HG02885 (cell line): ENCODE data around the gene AMACR.
"Not testable (repeated sequence)": the region's sequence is repeated elsewhere in the genome, so short reads cannot be mapped to it uniquely, and the experiment has no call there.

Experiments used
- ATAC-seq: cut with Tn5 transposase; IDR thresholded peaks from one replicate; pipeline ENCODE4 v1.9.1; 2021; ENCODE audit warnings: mild to moderate bottlenecking; ENCODE audit not compliant: unreplicated experiment, poor library complexity

The AMACR gene

DNA sequence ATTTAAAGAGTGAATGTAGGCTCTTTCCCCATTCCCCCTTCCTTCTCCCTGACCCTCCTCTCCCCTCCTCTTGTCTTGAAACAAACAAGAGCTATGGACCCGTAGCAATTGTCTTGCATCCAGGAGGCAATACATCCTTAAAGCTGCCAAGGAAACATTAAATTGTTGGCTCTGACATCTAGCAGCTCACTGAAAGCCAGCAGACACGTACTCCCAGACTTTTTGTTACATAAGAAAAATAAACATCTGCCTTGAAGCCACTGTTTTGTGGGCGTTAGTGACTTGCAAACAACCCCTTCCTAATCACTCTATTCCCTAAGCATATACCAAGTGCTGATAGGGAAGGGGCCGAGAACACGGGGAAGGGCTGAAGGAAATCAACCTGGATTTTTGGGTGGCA is 32.0 kb downstream of the AMACR start:
- no peak for ATAC-seq

DNA sequence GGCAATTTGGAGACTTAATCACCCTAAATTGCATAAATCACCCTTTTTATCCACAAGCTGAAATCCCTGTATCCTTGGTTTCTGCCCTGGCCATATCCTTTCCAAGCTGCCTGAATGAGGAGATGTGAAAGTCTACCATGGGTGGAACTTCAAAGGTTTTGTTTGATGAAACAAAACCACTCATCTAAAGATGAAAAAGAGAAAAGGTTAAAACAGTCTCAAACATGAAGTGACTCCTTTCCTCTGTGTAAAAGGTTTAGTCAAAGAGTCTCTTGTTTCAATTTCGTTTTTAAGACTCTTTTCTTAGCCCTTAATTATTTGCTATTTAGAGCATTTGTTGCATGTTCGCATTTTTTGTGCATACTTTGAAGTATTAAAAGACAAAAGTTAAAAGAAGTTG is 34.6 kb downstream of the AMACR start:
- peak; percentile 70 for ATAC-seq

DNA sequence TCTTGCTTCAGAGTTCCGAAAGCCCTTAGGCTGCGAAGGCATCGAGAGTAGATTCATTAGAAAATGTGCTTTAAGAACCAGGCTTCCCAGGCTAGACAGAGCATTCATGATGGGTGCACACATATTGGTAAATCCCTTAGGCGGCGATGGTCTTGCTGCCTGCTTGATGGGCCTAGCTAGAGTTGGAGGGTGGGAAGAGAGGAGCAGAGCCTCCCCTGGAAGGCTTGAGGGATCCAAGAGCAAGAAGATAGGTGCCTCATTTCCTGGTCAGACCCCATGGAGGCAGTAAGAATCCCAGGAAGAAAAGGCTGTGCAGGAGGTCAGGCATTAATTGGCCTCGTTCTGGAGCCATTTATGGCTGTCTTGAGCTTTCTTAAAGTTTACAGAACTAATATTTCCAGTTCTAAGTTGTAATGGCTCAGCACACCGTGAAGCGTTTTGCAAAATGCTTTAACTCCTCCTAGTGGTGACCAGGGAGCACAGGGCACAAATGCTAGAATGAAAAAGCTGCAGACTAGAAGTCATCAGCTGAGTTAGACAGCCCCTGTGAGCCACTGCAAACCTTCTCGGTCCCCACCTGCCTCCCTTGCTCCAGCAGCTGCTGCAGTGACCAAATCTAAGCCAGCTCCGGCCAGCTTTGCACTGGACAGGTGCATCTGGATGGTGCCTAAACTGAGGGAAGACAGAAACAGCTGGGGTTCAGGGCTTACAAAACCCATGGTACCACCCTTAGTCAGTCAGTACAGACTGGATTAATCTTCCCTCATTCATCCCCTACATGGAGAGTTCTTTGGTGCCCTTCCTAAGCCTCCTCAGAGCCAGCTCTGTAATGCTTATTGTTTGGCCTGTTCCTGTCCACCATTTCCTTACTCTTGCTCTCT is 38.0 kb downstream of the AMACR start:
- peak; percentile 87 for ATAC-seq

DNA sequence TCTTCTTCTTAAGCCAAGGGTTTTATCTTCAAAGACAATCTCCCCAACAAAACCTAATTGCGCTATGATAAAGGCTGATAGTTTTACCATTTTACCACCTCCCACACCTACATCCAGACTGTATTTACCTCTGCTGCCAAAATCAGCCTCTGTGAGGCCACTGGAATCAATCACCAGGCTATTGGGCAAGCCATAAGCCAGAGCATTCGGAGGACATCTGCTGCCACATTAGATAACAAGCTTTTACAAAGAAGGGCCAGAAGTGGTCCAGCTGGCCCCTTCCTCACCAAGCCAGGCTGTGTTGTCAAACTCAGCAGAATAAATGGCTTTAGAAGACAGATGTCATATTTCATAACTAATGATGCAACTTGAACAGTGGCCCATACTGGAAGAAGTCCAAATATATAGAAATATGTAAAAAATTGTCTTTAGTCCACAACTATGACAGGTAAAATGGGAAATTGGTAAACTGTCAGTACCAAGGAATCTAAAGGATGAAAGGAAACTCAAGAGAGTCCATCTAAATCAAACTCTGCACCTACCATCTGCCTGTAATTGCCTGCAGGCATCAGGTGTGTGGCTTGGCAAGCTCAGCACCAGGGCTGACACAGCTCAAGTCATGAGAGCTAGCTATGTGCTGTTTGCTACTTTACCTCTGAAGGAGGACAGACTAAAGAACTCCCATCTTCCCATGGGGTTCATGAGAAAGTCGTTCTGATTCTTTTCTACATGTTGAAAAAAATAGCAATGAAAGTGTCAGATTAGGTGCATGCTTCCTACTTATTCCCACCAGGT is 39.4 kb downstream of the AMACR start:
- ATAC-seq: no peak

DNA sequence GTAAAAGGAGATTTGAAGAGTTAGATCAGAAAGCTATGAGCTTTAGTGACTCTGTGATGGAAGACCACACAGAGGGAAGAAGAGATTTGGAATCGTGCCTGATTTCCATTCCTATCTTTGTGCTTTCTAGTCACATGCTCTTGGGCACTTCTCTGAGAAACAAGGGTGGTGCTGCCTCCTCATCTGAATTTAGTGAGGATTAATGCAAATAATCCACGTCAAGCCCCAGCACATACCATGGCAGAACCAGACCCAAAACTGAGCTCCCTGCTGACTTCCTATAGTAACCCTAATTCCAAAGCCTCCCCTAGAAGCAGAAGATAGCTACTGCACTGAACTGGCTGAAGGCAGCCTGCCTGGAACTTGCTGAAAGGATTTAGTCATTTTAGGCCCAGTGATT is 41.0 kb downstream of the AMACR start:
- ATAC-seq: no peak

DNA sequence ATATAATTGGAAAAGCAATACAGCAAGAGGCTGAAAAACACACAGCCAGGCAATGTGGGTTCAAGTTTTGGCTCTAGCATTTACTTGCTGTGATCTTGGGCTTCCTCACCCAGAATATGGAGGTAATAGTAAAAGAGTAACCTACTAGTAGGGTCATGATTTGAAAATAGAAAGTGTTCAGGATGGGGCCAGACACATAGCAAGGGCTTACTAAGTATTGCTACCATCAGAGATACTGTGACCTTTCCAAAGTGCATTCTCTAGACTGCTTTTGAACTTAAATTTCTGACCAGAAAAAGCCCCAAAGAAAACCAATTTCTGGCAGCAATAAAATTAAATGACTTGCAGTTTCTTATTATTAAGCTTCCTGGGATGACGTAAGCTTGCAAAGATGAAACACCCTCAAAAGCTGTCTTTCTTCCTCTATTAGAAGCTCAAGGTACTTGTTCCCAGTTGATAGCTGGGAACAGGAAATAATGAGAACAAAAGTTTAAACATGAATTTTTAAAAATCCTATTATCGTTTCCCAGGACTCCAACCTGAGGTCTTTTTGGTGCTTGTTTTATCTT is 43.6 kb downstream of the AMACR start:
- ATAC-seq: no peak

DNA sequence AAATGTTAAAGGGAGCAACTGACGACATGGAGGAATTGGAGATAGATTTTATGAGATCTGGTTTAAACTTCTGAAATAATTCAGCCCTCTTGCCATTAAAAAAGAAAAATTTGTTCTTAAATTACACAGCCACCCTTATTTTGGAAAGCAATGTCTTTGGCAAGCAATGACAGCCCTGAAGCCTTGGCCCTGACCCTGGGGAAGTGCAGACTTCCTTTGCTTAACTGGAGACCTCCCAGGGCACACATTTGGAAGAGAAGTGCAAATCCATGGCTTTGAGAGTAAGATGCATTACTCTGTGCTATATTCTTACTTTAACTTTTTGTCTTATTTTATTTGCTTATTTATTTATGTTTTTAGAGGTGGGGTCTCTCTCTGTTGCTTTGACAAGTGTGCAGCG is 49.7 kb downstream of the AMACR start:
- ATAC-seq: no peak

DNA sequence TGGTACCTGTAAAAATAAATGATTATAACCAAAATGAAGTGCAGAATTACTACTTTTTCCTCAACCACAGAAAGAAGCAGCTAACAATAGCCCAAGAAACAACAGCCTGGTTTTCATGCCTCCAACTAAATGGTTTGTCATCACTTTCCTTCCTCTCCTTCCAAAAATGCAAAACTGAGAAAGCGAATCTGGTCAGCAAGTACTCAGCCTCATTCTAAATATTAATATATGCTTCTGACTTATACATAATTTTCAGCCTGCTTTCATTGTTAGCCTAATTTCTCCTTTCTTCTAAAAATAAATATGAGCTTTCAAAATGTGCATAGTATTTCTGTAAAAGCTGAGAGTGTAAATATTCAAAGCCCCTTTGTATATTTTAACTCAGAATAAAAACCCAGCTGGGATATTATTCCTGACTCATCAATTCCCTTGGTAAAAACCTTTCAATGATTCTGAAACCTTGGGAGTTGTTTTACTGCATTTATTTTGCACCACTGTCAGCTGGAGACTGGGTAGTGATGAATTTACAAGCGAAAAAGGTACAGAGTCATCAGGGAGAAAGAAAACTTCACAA is 50.2 kb downstream of the AMACR start:
- ATAC-seq: no peak

DNA sequence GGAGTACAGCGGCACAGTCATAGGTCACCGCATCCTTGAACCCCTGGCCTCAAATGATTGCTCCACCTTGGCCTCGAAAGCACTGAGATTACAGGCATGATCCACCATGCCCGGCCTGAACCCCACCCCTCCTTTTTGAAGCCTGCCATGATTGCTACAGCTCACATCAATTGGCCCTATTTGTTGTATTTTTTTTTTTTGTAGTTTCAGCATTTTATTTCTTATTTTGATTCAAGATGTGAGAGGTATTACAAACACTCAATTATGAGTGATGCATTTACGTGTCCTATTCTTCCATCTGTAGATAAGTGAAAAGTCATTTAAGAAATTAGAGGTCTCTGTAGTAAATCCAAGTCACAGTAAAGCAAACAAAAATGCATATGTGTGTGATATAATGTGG is 55.7 kb downstream of the AMACR start:
- ATAC-seq: not testable (repeated sequence)

DNA sequence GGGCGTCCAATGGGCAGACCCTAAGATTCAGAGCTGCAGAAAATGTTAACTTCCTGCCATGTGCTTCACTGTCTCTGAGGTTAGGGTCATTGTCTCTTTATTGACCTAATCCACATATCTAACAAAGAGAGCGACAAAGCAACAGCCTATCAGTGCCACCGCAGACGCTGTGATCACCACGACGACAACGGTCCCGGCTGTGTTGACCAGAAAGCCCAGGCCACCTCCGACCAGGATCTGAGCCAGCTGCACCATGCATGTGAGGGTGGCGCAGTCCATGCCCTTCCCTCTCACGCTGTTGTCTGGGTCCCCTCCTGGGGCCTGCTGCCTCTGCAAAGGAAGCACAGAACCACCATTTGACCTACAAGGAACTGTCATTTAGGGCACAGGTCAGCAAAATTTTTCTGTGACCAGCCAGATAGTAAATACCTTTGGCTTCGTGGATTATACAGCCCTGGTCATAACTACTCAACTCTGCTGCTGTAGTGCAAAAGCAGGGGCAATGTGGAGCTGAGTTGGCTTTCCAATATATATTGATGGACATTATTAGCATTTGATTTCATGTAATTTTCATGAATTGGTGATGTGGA is 63.2 kb downstream of the AMACR start:
- no peak for ATAC-seq

DNA sequence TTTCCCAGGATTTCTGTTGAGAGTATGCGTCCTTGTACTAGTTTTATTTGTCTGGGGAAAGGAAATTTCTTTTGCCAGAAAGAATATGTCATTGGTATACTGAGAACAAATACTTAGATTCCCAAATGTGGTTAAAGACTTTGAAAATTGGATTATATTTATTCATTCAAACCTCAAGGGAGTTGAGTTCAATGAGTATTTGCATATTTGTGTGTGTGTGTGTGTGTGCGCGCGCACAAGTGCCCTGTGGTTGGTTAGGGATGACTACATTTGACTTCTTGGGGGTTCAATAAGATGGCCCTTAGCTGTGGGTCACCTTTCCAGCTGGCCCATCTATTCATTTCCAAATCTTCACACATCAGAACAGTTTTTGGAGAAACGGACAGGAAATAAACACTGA is 66.8 kb downstream of the AMACR start:
- ATAC-seq: no peak

DNA sequence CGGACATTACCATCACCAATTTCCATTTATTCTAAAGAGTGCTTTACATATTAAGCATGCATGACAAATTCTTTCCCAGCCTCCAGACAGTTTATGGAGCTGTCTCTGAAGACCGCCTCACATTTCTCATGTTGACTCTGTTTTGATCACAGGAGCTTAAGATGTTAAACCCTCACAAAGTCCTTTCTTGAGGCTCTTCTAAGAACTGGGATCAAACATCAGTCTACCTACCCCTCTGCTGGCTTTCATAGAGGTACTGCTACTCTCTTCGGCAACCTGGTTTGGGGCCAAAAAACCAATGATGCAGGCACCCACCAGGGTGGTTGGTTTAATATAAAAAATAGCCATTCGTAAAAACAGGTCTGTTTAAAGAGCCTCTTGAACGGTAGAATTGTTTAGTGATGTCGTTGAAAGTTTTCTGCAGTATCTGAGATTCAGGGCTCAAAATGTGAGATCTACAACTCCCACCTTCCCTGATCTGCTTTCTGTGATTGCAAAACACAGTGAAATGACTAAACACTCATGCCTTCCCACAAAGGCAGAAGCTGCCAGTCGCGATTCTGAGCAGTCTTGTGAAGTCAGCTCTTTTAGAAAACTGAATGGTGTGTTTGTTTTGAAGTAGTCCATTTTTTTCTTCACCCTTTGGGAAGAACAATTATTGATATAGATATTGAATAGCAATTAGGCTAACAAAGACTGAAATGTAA is 68.1 kb downstream of the AMACR start:
- ATAC-seq: no peak

DNA sequence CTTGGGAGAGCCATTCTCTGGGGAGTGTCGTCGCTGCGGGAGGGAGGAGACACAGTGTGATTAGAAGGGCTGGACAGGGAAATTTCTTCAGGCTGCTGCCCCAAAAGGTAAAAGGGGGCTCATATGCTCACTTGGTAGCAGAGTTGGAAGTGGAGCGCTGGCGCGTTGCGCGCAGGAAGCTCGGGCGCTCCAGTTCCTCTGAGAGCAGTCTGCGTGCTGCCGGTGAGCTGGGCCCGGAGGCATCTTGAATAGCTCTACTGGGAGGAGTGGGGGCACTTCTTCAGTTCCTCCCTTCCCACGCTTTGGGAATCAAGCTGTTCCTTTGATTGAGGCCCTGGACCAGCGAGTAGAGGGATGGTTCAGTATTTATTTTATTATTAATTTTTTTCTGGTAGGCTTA is 69.0 kb downstream of the AMACR start:
- ATAC-seq: no peak

DNA sequence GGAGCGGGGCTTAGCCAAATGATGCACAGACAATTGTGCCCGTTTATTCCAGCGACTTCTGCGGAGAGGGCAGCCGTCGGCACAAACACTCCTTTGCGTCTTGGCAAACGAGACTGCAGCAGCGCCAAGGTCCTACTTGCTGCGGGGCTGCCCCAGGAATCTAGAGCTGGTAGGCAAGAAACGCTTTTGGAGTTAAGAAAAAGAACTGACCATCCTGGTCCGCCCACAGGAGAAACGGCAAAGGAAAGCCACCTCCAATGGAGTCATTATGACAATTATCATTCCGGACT is 69.4 kb downstream of the AMACR start:
- ATAC-seq: no peak

DNA sequence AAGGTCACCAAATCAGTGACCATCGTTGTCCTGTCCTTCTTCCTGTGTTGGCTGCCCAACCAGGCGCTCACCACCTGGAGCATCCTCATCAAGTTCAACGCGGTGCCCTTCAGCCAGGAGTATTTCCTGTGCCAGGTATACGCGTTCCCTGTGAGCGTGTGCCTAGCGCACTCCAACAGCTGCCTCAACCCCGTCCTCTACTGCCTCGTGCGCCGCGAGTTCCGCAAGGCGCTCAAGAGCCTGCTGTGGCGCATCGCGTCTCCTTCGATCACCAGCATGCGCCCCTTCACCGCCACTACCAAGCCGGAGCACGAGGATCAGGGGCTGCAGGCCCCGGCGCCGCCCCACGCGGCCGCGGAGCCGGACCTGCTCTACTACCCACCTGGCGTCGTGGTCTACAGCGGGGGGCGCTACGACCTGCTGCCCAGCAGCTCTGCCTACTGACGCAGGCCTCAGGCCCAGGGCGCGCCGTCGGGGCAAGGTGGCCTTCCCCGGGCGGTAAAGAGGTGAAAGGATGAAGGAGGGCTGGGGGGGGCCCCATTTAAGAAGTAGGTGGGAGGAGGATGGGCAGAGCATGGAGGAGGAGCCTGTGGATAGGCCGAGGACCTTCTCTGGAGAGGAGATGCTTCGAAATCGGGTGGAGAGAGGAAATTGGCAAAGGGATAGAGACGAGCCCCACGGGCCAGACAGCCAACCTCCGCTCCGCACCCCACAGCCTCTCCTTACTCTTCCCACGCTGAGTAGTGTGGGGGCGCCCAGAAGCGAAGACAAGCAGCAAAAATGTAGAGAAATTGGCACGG is 69.9 kb downstream of the AMACR start:
- no peak for ATAC-seq

DNA sequence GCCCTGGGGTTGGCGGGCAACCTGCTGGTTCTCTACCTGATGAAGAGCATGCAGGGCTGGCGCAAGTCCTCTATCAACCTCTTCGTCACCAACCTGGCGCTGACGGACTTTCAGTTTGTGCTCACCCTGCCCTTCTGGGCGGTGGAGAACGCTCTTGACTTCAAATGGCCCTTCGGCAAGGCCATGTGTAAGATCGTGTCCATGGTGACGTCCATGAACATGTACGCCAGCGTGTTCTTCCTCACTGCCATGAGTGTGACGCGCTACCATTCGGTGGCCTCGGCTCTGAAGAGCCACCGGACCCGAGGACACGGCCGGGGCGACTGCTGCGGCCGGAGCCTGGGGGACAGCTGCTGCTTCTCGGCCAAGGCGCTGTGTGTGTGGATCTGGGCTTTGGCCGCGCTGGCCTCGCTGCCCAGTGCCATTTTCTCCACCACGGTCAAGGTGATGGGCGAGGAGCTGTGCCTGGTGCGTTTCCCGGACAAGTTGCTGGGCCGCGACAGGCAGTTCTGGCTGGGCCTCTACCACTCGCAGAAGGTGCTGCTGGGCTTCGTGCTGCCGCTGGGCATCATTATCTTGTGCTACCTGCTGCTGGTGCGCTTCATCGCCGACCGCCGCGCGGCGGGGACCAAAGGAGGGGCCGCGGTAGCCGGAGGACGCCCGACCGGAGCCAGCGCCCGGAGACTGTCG is 70.7 kb downstream of the AMACR start:
- no peak for ATAC-seq

DNA sequence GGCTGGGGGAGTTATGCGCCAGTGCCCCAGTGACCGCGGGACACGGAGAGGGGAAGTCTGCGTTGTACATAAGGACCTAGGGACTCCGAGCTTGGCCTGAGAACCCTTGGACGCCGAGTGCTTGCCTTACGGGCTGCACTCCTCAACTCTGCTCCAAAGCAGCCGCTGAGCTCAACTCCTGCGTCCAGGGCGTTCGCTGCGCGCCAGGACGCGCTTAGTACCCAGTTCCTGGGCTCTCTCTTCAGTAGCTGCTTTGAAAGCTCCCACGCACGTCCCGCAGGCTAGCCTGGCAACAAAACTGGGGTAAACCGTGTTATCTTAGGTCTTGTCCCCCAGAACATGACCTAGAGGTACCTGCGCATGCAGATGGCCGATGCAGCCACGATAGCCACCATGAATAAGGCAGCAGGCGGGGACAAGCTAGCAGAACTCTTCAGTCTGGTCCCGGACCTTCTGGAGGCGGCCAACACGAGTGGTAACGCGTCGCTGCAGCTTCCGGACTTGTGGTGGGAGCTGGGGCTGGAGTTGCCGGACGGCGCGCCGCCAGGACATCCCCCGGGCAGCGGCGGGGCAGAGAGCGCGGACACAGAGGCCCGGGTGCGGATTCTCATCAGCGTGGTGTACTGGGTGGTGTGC is 71.4 kb downstream of the AMACR start, which contains the start of gene RXFP3:
TSS of gene RXFP3 (plus strand) at position 6 of the 636 bp plus-strand sequence. CDS start at position 361, 355 bp downstream.
- no peak for ATAC-seq
